IPS-20b (cell line): ENCODE results near the gene MCCC1.

Experiments
- H3K27ac ChIP-seq: one replicate; pipeline ENCODE4 v1.5.1; 2013; ENCODE audit warnings: low read length
- H3K27me3 ChIP-seq: 2 replicates; pipeline ENCODE4 v1.6.1; 2013; ENCODE audit warnings: mild to moderate bottlenecking, low read length, inconsistent platforms; ENCODE audit not compliant: insufficient read depth
- H3K36me3 ChIP-seq: 2 replicates; pipeline ENCODE4 v1.6.1; 2013; ENCODE audit warnings: low read depth, mild to moderate bottlenecking, inconsistent platforms, low read length, moderate library complexity; ENCODE audit not compliant: insufficient read depth
- H3K4me1 ChIP-seq: 2 replicates; pipeline ENCODE4 v1.6.1; 2013; ENCODE audit warnings: mild to moderate bottlenecking, control low read depth, inconsistent platforms, low read length, moderate library complexity; ENCODE audit not compliant: insufficient read depth
- H3K4me3 ChIP-seq: 2 replicates; pipeline ENCODE4 v1.5.1; 2013; ENCODE audit warnings: mild to moderate bottlenecking, low read length, inconsistent platforms
- H3K9ac ChIP-seq: 2 replicates; pipeline ENCODE4 v1.6.1; 2013; ENCODE audit warnings: low read depth, mild to moderate bottlenecking, inconsistent platforms, low read length, moderate library complexity
- H3K9me3 ChIP-seq: 2 replicates; pipeline ENCODE4 v1.6.1; 2013; ENCODE audit warnings: mild to moderate bottlenecking, low read depth, low read length, inconsistent platforms; ENCODE audit not compliant: insufficient read depth

Gene MCCC1

DNA sequence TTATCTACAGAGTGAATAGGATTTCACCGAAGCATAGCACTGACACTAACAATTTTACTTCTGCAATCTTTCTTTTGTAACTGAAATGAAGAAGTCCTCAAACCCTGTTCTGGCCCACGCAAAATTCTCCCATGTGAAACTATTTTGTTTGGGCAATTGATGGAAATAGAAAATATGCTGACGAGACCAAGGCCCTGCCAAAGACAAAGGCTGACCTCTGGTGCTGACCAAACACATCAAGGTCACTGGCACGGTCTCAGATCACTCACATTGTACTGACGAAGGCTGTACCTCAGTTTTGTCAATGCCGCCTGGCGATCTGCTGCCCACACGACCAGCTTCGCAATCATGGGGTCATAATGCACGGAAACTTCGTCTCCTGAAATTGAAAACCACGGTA, 60.5 kb downstream of the MCCC1 start:
- Histone ChIP-seq H3K4me3 (no peak overlapping the region), H3K27me3 (no peaks in the 10 kb centered on the region), H3K27ac (no peak overlapping the region), H3K4me1 (no peaks in the 10 kb centered on the region), H3K9me3 (no peaks in the 10 kb centered on the region), H3K36me3 (peaks cover 65% of the 10 kb centered on the region), H3K9ac (no peak overlapping the region)

DNA sequence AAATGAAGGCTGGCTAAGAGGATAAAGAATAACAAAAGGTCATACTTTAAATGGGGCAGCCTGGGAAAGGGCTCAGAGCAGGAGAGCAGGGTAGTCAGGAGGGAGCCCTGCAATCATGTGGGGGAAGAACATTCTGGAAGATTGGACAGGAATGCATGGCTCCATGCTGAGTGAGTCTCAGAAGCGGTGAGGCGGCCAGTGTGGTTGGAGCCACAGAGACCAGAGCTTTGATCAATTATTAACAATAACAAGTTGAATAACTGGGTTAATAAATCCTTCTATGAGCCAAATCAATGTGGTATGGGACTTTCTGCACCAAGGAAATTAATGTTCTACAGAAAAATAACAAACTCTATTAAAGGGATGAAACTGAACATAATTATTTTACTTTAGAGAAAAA, 61.1 kb downstream of the MCCC1 start:
- no peaks in the 10 kb centered on the region for H3K27me3 ChIP-seq
- no peak overlapping the region for H3K4me3 ChIP-seq
- H3K27ac ChIP-seq = no peak overlapping the region
- H3K9me3 ChIP-seq = no peaks in the 10 kb centered on the region
- no peaks in the 10 kb centered on the region for H3K4me1 ChIP-seq
- peaks cover 70% of the 10 kb centered on the region for H3K36me3 ChIP-seq
- no peak overlapping the region for H3K9ac ChIP-seq

DNA sequence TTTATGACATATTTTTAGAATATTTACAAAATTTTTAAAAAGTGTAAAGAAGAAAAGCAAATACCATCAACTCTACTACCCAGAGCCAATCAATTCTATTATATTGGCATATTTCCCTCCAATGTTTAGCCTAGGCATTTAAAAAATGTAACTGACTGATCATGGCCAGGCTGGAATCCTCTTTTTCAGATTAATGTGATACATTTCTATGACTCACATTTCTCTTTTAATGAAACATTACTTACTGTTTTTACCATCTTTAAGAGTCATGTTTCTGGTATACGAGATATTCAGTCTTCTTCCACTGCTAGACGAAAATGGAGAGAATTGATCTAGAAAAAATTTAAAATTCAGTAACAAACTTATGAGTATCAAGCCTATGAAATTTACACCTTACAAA, 65.5 kb downstream of the MCCC1 start:
- Histone ChIP-seq H3K27me3 (no peaks in the 10 kb centered on the region), H3K9ac (no peak overlapping the region), H3K36me3 (peaks cover 70% of the 10 kb centered on the region), H3K4me3 (no peak overlapping the region), H3K9me3 (no peaks in the 10 kb centered on the region), H3K27ac (no peak overlapping the region), H3K4me1 (no peaks in the 10 kb centered on the region)

DNA sequence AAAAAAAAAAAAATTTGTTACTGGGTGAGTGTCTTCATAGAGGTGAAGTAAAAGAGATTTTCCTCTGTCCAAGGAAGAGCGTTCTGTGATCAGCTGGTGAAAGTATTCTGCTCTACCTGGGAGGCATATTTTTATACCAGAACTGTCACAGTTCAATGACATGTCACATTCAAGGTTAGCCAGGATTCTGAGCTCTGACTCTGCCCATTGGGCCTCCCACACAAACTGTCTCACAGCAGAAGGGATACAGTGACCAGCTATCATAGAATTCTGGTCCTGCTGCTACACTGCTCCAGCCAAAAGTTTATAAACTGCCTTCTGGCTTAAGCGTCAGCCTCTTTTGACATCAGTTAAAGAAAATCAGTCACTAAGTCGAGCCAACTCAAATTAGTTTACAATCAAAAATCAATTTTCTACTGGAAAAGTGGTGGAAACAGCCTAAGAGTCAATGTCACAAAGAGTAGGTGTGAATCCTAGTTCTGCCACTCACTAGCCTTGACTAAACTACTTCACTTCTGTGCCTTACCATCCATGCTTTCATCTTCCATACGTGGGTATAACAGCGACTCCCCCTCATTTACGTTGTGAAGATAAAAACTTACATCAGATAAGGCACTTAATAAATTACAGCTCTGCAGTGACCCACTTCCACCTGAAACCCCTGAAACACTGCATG, 66.3 kb downstream of the MCCC1 start:
- no peaks in the 10 kb centered on the region for H3K9me3 ChIP-seq
- no peaks in the 10 kb centered on the region for H3K4me1 ChIP-seq
- no peak overlapping the region for H3K9ac ChIP-seq
- H3K27me3 ChIP-seq = no peaks in the 10 kb centered on the region
- no peak overlapping the region for H3K27ac ChIP-seq
- peaks cover 70% of the 10 kb centered on the region for H3K36me3 ChIP-seq
- H3K4me3 ChIP-seq = no peak overlapping the region

DNA sequence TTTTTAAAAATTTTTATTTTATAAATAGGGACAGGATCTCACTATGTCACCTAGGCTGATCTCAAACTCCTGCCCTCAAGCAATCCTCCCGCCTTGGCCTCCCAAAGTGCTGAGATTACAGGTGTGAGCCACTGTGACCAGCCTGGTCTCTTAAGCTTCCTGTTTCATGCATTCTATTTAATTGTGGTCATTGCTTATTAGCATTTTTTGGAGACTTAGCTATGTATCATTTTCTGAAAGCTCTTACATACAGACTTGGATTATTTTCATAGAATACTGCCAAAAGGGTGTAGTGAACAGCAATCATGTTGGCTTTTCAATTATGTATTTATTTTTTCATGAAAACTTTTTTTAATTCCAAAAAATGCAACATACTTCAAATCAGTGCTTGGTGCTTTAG, 67.5 kb downstream of the MCCC1 start:
- Histone ChIP-seq H3K27ac (no peak overlapping the region), H3K4me3 (no peak overlapping the region), H3K4me1 (no peaks in the 10 kb centered on the region), H3K36me3 (peaks cover 60% of the 10 kb centered on the region), H3K9me3 (no peaks in the 10 kb centered on the region), H3K27me3 (no peaks in the 10 kb centered on the region), H3K9ac (no peak overlapping the region)

DNA sequence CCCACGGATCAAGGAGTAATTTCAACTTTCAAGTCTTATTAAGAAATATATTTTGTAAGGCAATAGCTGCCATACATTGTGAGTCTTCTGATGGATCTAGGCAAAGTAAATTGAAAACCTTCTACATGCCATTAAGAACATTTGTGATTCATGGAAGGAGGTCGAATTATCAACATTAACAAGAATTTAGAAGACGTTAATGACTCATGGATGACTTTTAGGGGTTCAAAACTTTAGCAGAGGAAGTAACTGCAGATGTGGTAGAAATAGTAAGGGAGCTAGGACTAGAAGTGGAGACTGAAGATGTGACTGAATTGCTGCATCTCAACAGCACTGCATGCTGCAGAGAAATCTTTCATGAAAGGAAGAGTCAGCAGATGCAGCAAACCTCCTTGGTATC, 70.9 kb downstream of the MCCC1 start:
- Histone ChIP-seq H3K4me1 (no peaks in the 10 kb centered on the region), H3K9ac (no peak overlapping the region), H3K9me3 (no peaks in the 10 kb centered on the region), H3K4me3 (no peak overlapping the region), H3K27ac (no peak overlapping the region), H3K36me3 (peaks cover 49% of the 10 kb centered on the region), H3K27me3 (no peaks in the 10 kb centered on the region)

DNA sequence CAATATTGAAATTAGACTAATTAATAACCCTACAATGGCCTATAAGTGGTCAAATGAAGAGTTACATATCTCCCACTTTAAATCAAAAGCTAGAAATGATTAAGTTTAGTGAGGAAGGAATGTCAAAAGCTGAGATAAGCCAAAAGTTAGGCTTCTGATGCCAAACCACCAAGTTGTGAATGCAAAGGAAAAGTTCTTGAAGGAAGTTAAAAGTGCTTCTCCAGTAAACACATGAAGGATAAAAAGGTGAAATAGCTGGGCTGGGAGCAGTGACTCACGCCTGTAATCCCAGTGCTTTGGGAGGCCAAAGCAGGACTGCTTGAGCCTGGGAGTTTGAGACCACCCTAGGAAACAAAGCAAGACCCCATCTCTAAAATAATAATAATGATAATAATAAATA, 72.0 kb downstream of the MCCC1 start:
- Histone ChIP-seq H3K9ac (no peak overlapping the region), H3K4me1 (no peaks in the 10 kb centered on the region), H3K27me3 (no peaks in the 10 kb centered on the region), H3K27ac (no peak overlapping the region), H3K4me3 (no peak overlapping the region), H3K9me3 (no peaks in the 10 kb centered on the region), H3K36me3 (peaks cover 44% of the 10 kb centered on the region)

DNA sequence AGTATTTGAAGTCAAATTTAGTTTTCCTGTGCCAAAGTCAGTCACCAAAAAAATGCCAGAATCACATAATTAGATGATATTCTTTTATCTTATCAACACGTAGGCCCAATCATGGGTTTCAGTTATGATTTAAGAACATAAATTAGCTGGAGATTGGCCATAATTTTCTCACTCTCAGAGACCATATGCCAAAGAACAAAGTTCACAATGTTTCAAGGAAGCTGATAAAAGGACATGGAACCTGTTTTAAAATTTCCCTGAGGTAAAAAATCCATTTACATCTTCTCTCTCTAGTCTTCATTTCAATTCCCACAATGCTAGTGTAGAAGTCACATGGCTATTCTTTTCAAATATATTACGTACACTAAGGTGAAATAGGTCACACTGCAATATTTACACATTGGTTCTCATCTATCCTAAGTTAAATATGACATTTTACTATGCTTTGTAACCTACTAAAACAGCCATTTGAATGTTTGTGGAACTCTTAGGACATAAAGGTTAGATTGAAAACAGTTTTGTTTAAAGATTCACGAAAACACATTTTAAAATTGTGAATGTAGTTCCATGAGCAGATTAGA, 76.3 kb downstream of the MCCC1 start:
- H3K36me3 ChIP-seq = peaks cover 48% of the 10 kb centered on the region

DNA sequence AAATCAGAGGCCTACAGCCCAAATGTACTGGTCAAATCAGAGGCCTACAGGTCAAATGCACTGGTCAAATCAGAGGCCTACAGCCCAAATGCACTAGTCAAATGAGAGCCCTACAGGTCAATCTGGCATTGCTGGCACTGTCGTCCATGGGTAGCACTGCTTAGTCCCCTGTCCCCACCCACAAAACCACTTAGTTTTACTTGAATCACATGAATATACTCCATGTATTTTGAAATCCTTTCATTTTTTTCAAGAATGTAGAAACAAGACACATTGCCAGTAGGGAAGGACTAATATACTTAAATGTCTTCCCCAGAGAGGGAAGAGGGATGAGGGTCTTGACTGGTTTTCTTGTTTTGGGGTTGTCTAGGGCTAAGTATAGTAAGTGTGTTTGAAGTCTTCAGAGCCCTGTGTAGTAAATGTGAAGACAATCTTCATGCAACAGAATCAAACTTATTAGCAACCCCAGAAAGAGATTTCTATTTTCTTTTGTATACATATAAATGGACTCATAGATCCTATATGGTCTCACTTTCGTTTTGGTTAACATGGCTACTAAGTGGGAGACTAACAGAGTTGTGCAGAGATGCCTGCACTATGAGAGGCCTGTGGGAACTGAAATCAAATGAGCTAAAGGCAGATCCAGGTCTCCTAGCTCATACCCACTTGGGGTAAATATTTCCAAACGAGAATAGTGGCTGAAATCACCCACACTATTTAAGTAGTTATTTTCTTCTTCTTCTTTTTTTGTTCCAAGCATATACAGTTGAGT, 80.7 kb downstream of the MCCC1 start:
- Histone ChIP-seq H3K27ac (no peak overlapping the region), H3K9me3 (no peaks in the 10 kb centered on the region), H3K27me3 (no peaks in the 10 kb centered on the region), H3K9ac (no peak overlapping the region), H3K4me3 (no peak overlapping the region), H3K4me1 (no peaks in the 10 kb centered on the region), H3K36me3 (peaks cover 58% of the 10 kb centered on the region)

More for the DNA sequence above, 76.3 kb downstream of the MCCC1 start:
- H3K9me3 ChIP-seq = no peaks in the 10 kb centered on the region
- no peak overlapping the region for H3K4me3 ChIP-seq
- H3K27ac ChIP-seq = no peak overlapping the region
- H3K9ac ChIP-seq = no peak overlapping the region
- H3K4me1 ChIP-seq = no peaks in the 10 kb centered on the region
- H3K27me3 ChIP-seq = no peaks in the 10 kb centered on the region

DNA sequence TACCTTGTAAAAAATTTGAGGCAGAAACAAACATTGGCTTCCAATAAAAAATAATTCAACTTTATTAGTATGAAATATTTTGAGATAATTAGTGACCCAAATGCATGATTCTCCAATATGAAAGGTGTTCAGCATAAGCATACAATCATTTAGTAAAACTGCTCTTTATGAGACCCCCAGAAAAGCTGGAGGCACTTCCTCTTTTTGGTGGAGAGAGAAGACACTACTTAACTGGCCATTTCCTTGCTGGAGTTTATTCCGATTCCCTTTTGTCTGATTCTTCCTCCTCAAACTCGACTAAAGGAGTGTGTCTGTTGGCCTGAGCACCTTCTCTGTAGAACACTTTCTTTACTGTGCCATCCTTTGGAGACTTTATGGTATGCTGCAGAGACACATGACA, 84.1 kb downstream of the MCCC1 start:
- Histone ChIP-seq H3K27ac (no peak overlapping the region), H3K9ac (no peak overlapping the region), H3K36me3 (peaks cover 33% of the 10 kb centered on the region), H3K27me3 (no peaks in the 10 kb centered on the region), H3K9me3 (no peaks in the 10 kb centered on the region), H3K4me3 (no peak overlapping the region), H3K4me1 (no peaks in the 10 kb centered on the region)

DNA sequence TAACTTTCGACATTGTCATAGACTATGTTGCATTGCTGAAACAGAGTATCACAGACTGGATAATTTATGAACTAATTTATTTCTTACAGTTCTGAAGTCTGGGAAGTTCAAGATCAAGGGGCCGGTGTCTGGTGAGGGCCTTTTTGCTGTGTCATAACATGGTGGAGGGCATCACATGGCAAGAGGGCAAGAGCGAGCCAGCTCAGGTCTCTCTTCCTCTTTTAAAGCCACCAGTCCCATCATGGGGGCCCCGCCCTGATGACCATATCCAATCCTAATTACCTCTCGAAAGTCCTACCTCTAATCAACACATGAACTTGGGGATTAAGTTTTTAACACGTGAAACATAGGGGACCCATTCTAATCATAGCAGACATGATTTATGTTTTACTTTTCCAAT, 85.4 kb downstream of the MCCC1 start:
- Histone ChIP-seq H3K4me3 (no peak overlapping the region), H3K9ac (no peak overlapping the region), H3K9me3 (no peaks in the 10 kb centered on the region), H3K27ac (no peak overlapping the region), H3K4me1 (no peaks in the 10 kb centered on the region), H3K27me3 (no peaks in the 10 kb centered on the region), H3K36me3 (peaks cover 19% of the 10 kb centered on the region)

DNA sequence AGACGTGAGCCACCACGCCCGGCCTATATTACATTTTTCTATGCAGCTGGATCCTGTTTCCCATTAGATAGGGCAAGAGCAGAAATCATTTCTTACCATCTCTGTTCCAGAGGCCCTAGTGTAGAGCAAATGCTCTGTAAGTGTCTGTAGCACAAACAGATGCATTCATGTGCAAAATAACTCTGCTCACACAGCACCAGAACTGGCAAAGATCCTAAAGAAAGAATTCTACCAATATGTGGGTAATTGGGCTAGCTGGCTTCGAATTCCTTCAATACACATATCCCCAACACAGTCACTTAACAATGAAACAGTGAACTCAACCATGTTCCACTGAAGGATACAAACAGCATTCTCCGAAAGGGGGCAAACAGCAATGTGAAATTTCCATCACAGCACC, 86.2 kb downstream of the MCCC1 start:
- Histone ChIP-seq H3K9me3 (no peaks in the 10 kb centered on the region), H3K27ac (no peak overlapping the region), H3K4me1 (no peaks in the 10 kb centered on the region), H3K9ac (no peak overlapping the region), H3K36me3 (peaks cover 14% of the 10 kb centered on the region), H3K27me3 (no peaks in the 10 kb centered on the region), H3K4me3 (no peak overlapping the region)
